Measurements from ENCODE around the gene RYR2.

DNA sequence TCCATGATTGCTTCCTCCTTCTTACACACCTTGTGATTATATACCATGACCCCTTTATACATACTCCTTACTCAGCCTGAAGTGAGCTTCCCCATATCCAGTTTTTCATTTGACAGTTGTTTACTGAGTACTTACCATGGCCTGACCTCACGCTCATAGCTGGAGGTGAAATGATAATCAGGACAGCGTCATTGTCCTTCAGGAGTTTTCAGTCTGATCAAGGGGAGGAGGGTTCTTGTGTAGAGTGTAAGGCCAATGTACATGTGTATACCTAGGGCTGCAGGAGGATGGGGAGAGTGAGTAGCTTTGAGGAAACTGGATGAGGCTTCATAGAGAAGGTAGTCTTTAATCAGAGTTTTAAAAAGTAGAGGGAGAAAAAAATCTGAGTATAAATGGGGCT, 325.8 kb downstream of the RYR2 start:
- TF ChIP-seq, protein P1, sequence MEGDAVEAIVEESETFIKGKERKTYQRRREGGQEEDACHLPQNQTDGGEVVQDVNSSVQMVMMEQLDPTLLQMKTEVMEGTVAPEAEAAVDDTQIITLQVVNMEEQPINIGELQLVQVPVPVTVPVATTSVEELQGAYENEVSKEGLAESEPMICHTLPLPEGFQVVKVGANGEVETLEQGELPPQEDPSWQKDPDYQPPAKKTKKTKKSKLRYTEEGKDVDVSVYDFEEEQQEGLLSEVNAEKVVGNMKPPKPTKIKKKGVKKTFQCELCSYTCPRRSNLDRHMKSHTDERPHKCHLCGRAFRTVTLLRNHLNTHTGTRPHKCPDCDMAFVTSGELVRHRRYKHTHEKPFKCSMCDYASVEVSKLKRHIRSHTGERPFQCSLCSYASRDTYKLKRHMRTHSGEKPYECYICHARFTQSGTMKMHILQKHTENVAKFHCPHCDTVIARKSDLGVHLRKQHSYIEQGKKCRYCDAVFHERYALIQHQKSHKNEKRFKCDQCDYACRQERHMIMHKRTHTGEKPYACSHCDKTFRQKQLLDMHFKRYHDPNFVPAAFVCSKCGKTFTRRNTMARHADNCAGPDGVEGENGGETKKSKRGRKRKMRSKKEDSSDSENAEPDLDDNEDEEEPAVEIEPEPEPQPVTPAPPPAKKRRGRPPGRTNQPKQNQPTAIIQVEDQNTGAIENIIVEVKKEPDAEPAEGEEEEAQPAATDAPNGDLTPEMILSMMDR (IDR thresholded peaks at IDR 0.05) = no peak
- no peak for TF ChIP-seq POLR2AphosphoS5 (IDR thresholded peaks at IDR 0.05)
- TF ChIP-seq POLR2A (IDR thresholded peaks at IDR 0.05) = no peak
- no peak for TF ChIP-seq EP300 (IDR thresholded peaks at IDR 0.05)
